Trophoblast cell (in vitro differentiated cells and primary cell): Measurements from ENCODE around the gene RNGTT.

Experiments used
- DNase-seq, 2 donors: peaks; one replicate each; pipeline ENCODE4 v3.0.0-alpha.2; 2016
- H2AFZ ChIP-seq: 2 replicates; pipeline ENCODE4 v1.6.1; 2013; ENCODE audit warnings: low read length, moderate library complexity, mild to moderate bottlenecking; ENCODE audit not compliant: insufficient read depth, poor library complexity
- H2AK5ac ChIP-seq: 2 replicates; pipeline ENCODE4 v1.6.1; 2013; ENCODE audit warnings: mild to moderate bottlenecking, low read length
- H2BK120ac ChIP-seq: 2 replicates; pipeline ENCODE4 v1.6.1; 2013; ENCODE audit warnings: low read length, mild to moderate bottlenecking, moderate library complexity; ENCODE audit not compliant: insufficient read depth, poor library complexity
- H2BK12ac ChIP-seq: 2 replicates; pipeline ENCODE4 v1.6.1; 2013; ENCODE audit warnings: mild to moderate bottlenecking, low read length, moderate library complexity
- H2BK5ac ChIP-seq: 2 replicates; pipeline ENCODE4 v1.6.1; 2013; ENCODE audit warnings: low read length, low read depth, moderate library complexity, mild to moderate bottlenecking; ENCODE audit not compliant: poor library complexity
- H3K14ac ChIP-seq: 2 replicates; pipeline ENCODE4 v1.6.1; 2013; ENCODE audit warnings: mild to moderate bottlenecking, low read length
- H3K18ac ChIP-seq: 2 replicates; pipeline ENCODE4 v1.6.1; 2013; ENCODE audit warnings: mild to moderate bottlenecking, low read length
- H3K23ac ChIP-seq: 2 replicates; pipeline ENCODE4 v1.6.1; 2013; ENCODE audit warnings: low read length
- H3K27ac ChIP-seq: 2 replicates; pipeline ENCODE4 v1.5.1; 2013; ENCODE audit warnings: low read depth, mild to moderate bottlenecking, inconsistent platforms, low read length, moderate library complexity
- H3K27me3 ChIP-seq: 2 replicates; pipeline ENCODE4 v1.6.1; 2013; ENCODE audit warnings: inconsistent platforms, mild to moderate bottlenecking, low read length, moderate library complexity; ENCODE audit not compliant: insufficient read depth
- H3K36me3 ChIP-seq, 2 experiments: 1 replicate in 1 of 2; 2 replicates in 1 of 2; pipeline ENCODE4 v1.6.1; 2013; ENCODE audit warnings: low read length in 2 of 2, mild to moderate bottlenecking in 2 of 2, moderate library complexity in 1 of 2; ENCODE audit not compliant: insufficient read depth in 2 of 2, control insufficient read depth in 1 of 2
- H3K4ac ChIP-seq: 2 replicates; pipeline ENCODE4 v1.6.1; 2013; ENCODE audit warnings: low read depth, mild to moderate bottlenecking, low read length, moderate library complexity
- H3K4me1 ChIP-seq, 2 experiments: 1 replicate in 1 of 2; 2 replicates in 1 of 2; pipeline ENCODE4 v1.6.1; 2013; ENCODE audit warnings: low read length in 2 of 2, mild to moderate bottlenecking in 2 of 2, moderate library complexity in 1 of 2; ENCODE audit not compliant: insufficient read depth in 2 of 2, control insufficient read depth in 1 of 2
- H3K4me2 ChIP-seq: 2 replicates; pipeline ENCODE4 v1.6.1; 2013; ENCODE audit warnings: inconsistent platforms, mild to moderate bottlenecking, low read length, moderate library complexity
- H3K4me3 ChIP-seq: 2 replicates; pipeline ENCODE4 v1.5.1; 2013; ENCODE audit warnings: mild to moderate bottlenecking, low read depth, low read length, inconsistent platforms
- H3K79me1 ChIP-seq: one replicate; pipeline ENCODE4 v1.6.1; 2013; ENCODE audit warnings: low read length
- H3K79me2 ChIP-seq: 2 replicates; pipeline ENCODE4 v1.6.1; 2013; ENCODE audit warnings: low read length, mild to moderate bottlenecking; ENCODE audit not compliant: control insufficient read depth, insufficient read depth, poor library complexity
- H3K9ac ChIP-seq: 2 replicates; pipeline ENCODE4 v1.6.1; 2013; ENCODE audit warnings: mild to moderate bottlenecking, low read length
- H3K9me3 ChIP-seq: 2 replicates; pipeline ENCODE4 v1.6.1; 2013; ENCODE audit warnings: low read depth, mild to moderate bottlenecking, control low read depth, inconsistent platforms, low read length; ENCODE audit not compliant: insufficient read depth
- H4K12ac ChIP-seq: 2 replicates; pipeline ENCODE4 v1.6.1; 2013; ENCODE audit warnings: low read depth, mild to moderate bottlenecking, low read length, moderate library complexity
- H4K8ac ChIP-seq: 2 replicates; pipeline ENCODE4 v1.6.1; 2013; ENCODE audit warnings: low read depth, mild to moderate bottlenecking, low read length, moderate library complexity
- H4K91ac ChIP-seq: one replicate; pipeline ENCODE4 v1.6.1; 2013; ENCODE audit warnings: low read depth, mild to moderate bottlenecking, low read length, moderate library complexity
- WGBS: extraction: QIAGEN DNeasy Blood & Tissue Kit; methylation state at CpG from one replicate; pipeline ENCODE4 v1.1.7; 2013; ENCODE audit warnings: missing lambda C conversion rate; ENCODE audit not compliant: insufficient read length, insufficient coverage; ENCODE audit errors: extremely low coverage; 5-methylcytosine and 5-hydroxymethylcytosine counted together

RNGTT gene

GRCh38 chr6:88804701-88805100, 158.7 kb downstream of the RNGTT start:
- H2BK120ac ChIP-seq, result no peak overlapping the region
- H3K79me2 ChIP-seq, result no peaks in the 10 kb centered on the region
- H2AK5ac ChIP-seq, result no peak overlapping the region
- no peaks in the 10 kb centered on the region for H3K4me1 ChIP-seq
- no peaks in the 10 kb centered on the region for H3K27me3 ChIP-seq
- WGBS, result no CpG with 5 or more reads among the region's 2 CpGs
- H4K12ac ChIP-seq, result no peak overlapping the region
- no peak overlapping the region for H4K91ac ChIP-seq
- H2BK12ac ChIP-seq, result no peak overlapping the region
- no peak overlapping the region for H3K4me3 ChIP-seq
- no peak overlapping the region for H3K18ac ChIP-seq
- H3K9ac ChIP-seq, result no peak overlapping the region
- DNase-seq, result peak in 1 of 2 donors; percentile 74
- H3K79me1 ChIP-seq, result no peaks in the 10 kb centered on the region
- no peak overlapping the region for H4K8ac ChIP-seq
- no peaks in the 10 kb centered on the region for H3K36me3 ChIP-seq
- H3K23ac ChIP-seq, result no peak overlapping the region
- H3K14ac ChIP-seq, result no peak overlapping the region
- no peak overlapping the region for H2BK5ac ChIP-seq
- no peak overlapping the region for H3K27ac ChIP-seq
- H3K4ac ChIP-seq, result no peak overlapping the region
- no peak overlapping the region for H2AFZ ChIP-seq
- H3K9me3 ChIP-seq, result no peaks in the 10 kb centered on the region
- H3K4me2 ChIP-seq, result no peak overlapping the region

- Histone ChIP-seq H3K4ac (no peak overlapping the region), H2BK5ac (no peak overlapping the region), H3K14ac (no peak overlapping the region), H4K12ac (no peak overlapping the region), H2BK12ac (no peak overlapping the region), H3K4me2 (no peak overlapping the region), H3K27me3 (no peaks in the 10 kb centered on the region), H2AK5ac (no peak overlapping the region), H3K23ac (no peak overlapping the region), H4K91ac (no peak overlapping the region), H2BK120ac (no peak overlapping the region), H4K8ac (no peak overlapping the region), H3K79me1 (no peaks in the 10 kb centered on the region), H3K27ac (no peak overlapping the region), H3K9ac (no peak overlapping the region), H3K79me2 (no peaks in the 10 kb centered on the region), H3K9me3 (no peaks in the 10 kb centered on the region), H3K18ac (no peak overlapping the region), H3K36me3 (no peaks in the 10 kb centered on the region), H3K4me3 (no peak overlapping the region), H2AFZ (no peak overlapping the region), H3K4me1 (no peaks in the 10 kb centered on the region)
- no peak for DNase-seq
Measured at GRCh38 chr6:88785478-88785877, 177.9 kb downstream of the RNGTT start.

GRCh38 chr6:88780714-88781389, 182.6 kb downstream of the RNGTT start:
- Histone ChIP-seq H4K91ac (no peak overlapping the region), H4K8ac (no peak overlapping the region), H2AK5ac (no peak overlapping the region), H3K14ac (no peak overlapping the region), H3K4ac (no peak overlapping the region), H2AFZ (no peak overlapping the region), H2BK5ac (no peak overlapping the region), H3K18ac (no peak overlapping the region), H3K9me3 (no peaks in the 10 kb centered on the region), H4K12ac (no peak overlapping the region), H3K4me2 (no peak overlapping the region), H3K36me3 (no peaks in the 10 kb centered on the region), H3K79me1 (no peaks in the 10 kb centered on the region), H3K4me3 (no peak overlapping the region), H3K23ac (no peak overlapping the region), H3K79me2 (no peaks in the 10 kb centered on the region), H2BK12ac (no peak overlapping the region), H3K27ac (no peak overlapping the region), H3K9ac (no peak overlapping the region), H2BK120ac (no peak overlapping the region), H3K4me1 (no peaks in the 10 kb centered on the region), H3K27me3 (no peaks in the 10 kb centered on the region)
- peak; percentile 57 to 89 for DNase-seq
- WGBS, result no CpG with 5 or more reads among the region's 5 CpGs

- no peak overlapping the region for H3K14ac ChIP-seq
- DNase-seq, result no peak
- no peak overlapping the region for H2BK5ac ChIP-seq
- no peak overlapping the region for H2BK12ac ChIP-seq
- H4K12ac ChIP-seq, result no peak overlapping the region
- no CpG with 5 or more reads among the region's 8 CpGs for WGBS
- H3K4ac ChIP-seq, result no peak overlapping the region
- no peak overlapping the region for H4K8ac ChIP-seq
- H3K79me1 ChIP-seq, result no peaks in the 10 kb centered on the region
- no peak overlapping the region for H3K9ac ChIP-seq
- H2AFZ ChIP-seq, result no peak overlapping the region
- no peak overlapping the region for H3K4me2 ChIP-seq
- no peak overlapping the region for H4K91ac ChIP-seq
- no peaks in the 10 kb centered on the region for H3K36me3 ChIP-seq
- no peak overlapping the region for H3K27ac ChIP-seq
- no peak overlapping the region for H3K4me3 ChIP-seq
- H2BK120ac ChIP-seq, result no peak overlapping the region
- no peak overlapping the region for H3K23ac ChIP-seq
- H3K27me3 ChIP-seq, result no peaks in the 10 kb centered on the region
- H3K18ac ChIP-seq, result no peak overlapping the region
- H2AK5ac ChIP-seq, result no peak overlapping the region
- H3K4me1 ChIP-seq, result no peaks in the 10 kb centered on the region
- no peaks in the 10 kb centered on the region for H3K79me2 ChIP-seq
- no peaks in the 10 kb centered on the region for H3K9me3 ChIP-seq
Measured at GRCh38 chr6:88775866-88776571, 187.4 kb downstream of the RNGTT start.
